ENCODE data around the gene TBC1D22A.

GRCh38 chr22:46835288-46835687, 72.8 kb downstream of the TBC1D22A start:
- TF ChIP-seq POLR2A (IDR thresholded peaks at IDR 0.05; ENCODE audit: low read length) (no peak), GATA1 (IDR thresholded peaks at IDR 0.05; ENCODE audit: low read depth, low read length) (no peak)
